GM12878 (cell line): ENCODE results near the gene TBATA. TPM values are rescaled to one million over a fixed set of nuclear protein-coding genes. Genes with fewer than 3 reads are reported as not detected.

Source experiments
- ATAC-seq: fragments of 200-7000 bp; cut with Tn5 transposase; 3 replicates; pipeline ENCODE4 v1.9.1; 2020; ENCODE audit warnings: mild to moderate bottlenecking, moderate library complexity
- BruUV-seq: library from RNA; stranded (reverse); fragments of 400-500 nt; replicated peaks from 2 replicates; lab custom pipeline; 2021; lab: Mats Ljungman, UMichigan
- CTCF ChIA-PET: fragments of 300-600 bp; sonication (Branson Sonifier 250); formaldehyde crosslinking; extraction: SDS; loops from one replicate; lab custom pipeline; 2021; ENCODE audit warnings: inconsistent platforms; lab: Yijun Ruan, JAX
- POLR2A ChIA-PET: fragments of 350-600 bp; formaldehyde crosslinking; extraction: SDS; loops from one replicate; lab custom pipeline; 2021; ENCODE audit warnings: inconsistent platforms; lab: Charles Lee
- RAD21 ChIA-PET: fragments of 300-600 bp; sonication (Branson Sonifier 250); formaldehyde crosslinking; loops from one replicate; lab custom pipeline; 2023; ENCODE audit warnings: antibody characterized with exemption; ENCODE audit not compliant: unreplicated experiment; lab: Charles Lee
- SMC1A ChIA-PET: fragments of 300-600 bp; sonication (Branson Sonifier 250); formaldehyde crosslinking; loops from one replicate; lab custom pipeline; 2023; ENCODE audit not compliant: unreplicated experiment, uncharacterized antibody; lab: Charles Lee
- DNase-seq: peaks from one replicate; pipeline ENCODE4 v3.0.0-alpha.2; 2011; ENCODE audit warnings: low read depth, low spot score
- FAIRE-seq: peaks from 3 replicates; lab custom pipeline; 2011; peaks lifted over from hg19 to GRCh38; lab: Jason Lieb, UNC
- H2AFZ ChIP-seq: 2 replicates; pipeline ENCODE4 v1.6.0; 2011; ENCODE audit warnings: low read depth, low read length, control low read depth; ENCODE audit not compliant: control insufficient read depth
- H3K27ac ChIP-seq: 2 replicates; pipeline ENCODE4 v1.5.1; 2011; ENCODE audit warnings: control low read depth; ENCODE audit not compliant: control insufficient read depth, insufficient read depth
- H3K27me3 ChIP-seq, 2 experiments: replicated peaks in 1 of 2; 2 replicates each; pipeline versions ENCODE4 v1.6.0 to v1.6.1; 2011; ENCODE audit warnings: low read length in 1 of 2; ENCODE audit not compliant: control insufficient read depth in 2 of 2, insufficient read depth in 2 of 2
- H3K36me3 ChIP-seq, 2 experiments: 2 replicates each; pipeline ENCODE4 v1.5.1; 2011; ENCODE audit warnings: low read length in 1 of 2; ENCODE audit not compliant: control insufficient read depth in 2 of 2, insufficient read depth in 2 of 2
- H3K4me1 ChIP-seq: 2 replicates; pipeline ENCODE4 v1.6.1; 2011; ENCODE audit warnings: mild to moderate bottlenecking, low read length, moderate library complexity, mixed read lengths; ENCODE audit not compliant: control insufficient read depth, insufficient read depth
- H3K4me2 ChIP-seq: 2 replicates; pipeline ENCODE4 v1.6.0; 2011; ENCODE audit warnings: control low read depth; ENCODE audit not compliant: control insufficient read depth, insufficient read depth
- H3K4me3 ChIP-seq: fragments of 200-600 bp; sonication (generic); 2 replicates; pipeline ENCODE4 v1.5.1; 2016
- H3K79me2 ChIP-seq: 2 replicates; pipeline ENCODE4 v1.6.0; 2011; ENCODE audit warnings: low read length; ENCODE audit not compliant: control insufficient read depth, insufficient read depth
- H3K9ac ChIP-seq: 2 replicates; pipeline ENCODE4 v1.8.0; 2011; ENCODE audit warnings: low read length, control low read depth, mixed read lengths; ENCODE audit not compliant: control insufficient read depth, insufficient read depth
- H3K9me3 ChIP-seq: replicated peaks from 3 replicates; pipeline ENCODE4 v1.5.1; 2011; ENCODE audit warnings: mild to moderate bottlenecking, low read length; ENCODE audit not compliant: control insufficient read depth, insufficient read depth
- H4K20me1 ChIP-seq: 2 replicates; pipeline ENCODE4 v1.6.0; 2011; ENCODE audit not compliant: control insufficient read depth, insufficient read depth
- CREB1 ChIP-seq: IDR thresholded peaks from 2 replicates; pipeline ENCODE4 v1.6.1; 2012; ENCODE audit warnings: low read depth, mild to moderate bottlenecking, inconsistent platforms
- RAD21 ChIP-seq: IDR thresholded peaks from 2 replicates; pipeline ENCODE4 v1.6.1; 2011; ENCODE audit warnings: mild to moderate bottlenecking, low read depth, low read length, moderate library complexity; ENCODE audit not compliant: insufficient read depth
- SUPT20H ChIP-seq: IDR thresholded peaks from 2 replicates; pipeline ENCODE4 v1.6.1; 2011; ENCODE audit warnings: low read depth, mild to moderate bottlenecking, low read length, moderate library complexity, borderline replicate concordance; ENCODE audit not compliant: control insufficient read depth
- TAF1 ChIP-seq: IDR thresholded peaks from 2 replicates; pipeline ENCODE4 v1.6.1; 2011; ENCODE audit warnings: mild to moderate bottlenecking, low read depth, low read length, borderline replicate concordance
- ZBTB4 ChIP-seq: fragments of 450-650 bp; formaldehyde crosslinking; IDR thresholded peaks from 2 replicates; pipeline ENCODE4 v1.4.0; 2022; ENCODE audit warnings: mild to moderate bottlenecking, moderate library complexity
- WGBS: methylation state at CpG from one replicate; pipeline ENCODE4 v1.1.6; 2016; ENCODE audit warnings: low lambda C conversion rate; ENCODE audit not compliant: insufficient replicate concordance, insufficient coverage; ENCODE audit errors: missing lambda C conversion rate; 5-methylcytosine and 5-hydroxymethylcytosine counted together
- in situ Hi-C: fragments of 300-500 bp; cut with MboI; formaldehyde crosslinking; loops from 9 replicates; pipeline ENCODE4 v1.14.3; 2018; ENCODE audit warnings: mixed read lengths
- intact Hi-C: fragments of 100-400 bp; cut with micrococcal nuclease; formaldehyde crosslinking; loops from one replicate; pipeline ENCODE4 v1.14.2; 2022; ENCODE audit not compliant: unreplicated experiment
- polyA plus RNA-seq, 11 experiments: library from polyadenylated mRNA; depleted of rRNA in 4 of 11; unstranded in 6 of 11; stranded (reverse) in 5 of 11; fragments of >200 nt; fragmentation: Nextera tagmentation in 4 of 11; fragmentation: Illumina TruSeq in 1 of 11; extraction: Ambion mirVana in 4 of 11; extraction: Trizol in 1 of 11; gene quantifications; 1 replicate in 1 of 11; 2 replicates in 10 of 11; pipeline versions ENCODE4 v1.2.1 to v1.2.3, GENCODE V29; 2011 to 2016; ENCODE audit warnings: inconsistent platforms in 2 of 11, missing spikeins in 2 of 11, low read depth in 1 of 11
- total RNA-seq, 4 experiments: library from RNA; depleted of rRNA in 3 of 4; stranded (reverse); fragments of >200 nt in 3 of 4; fragmentation: Illumina TruSeq in 1 of 4; extraction: Trizol in 1 of 4; gene quantifications; 2 replicates each; pipeline versions ENCODE4 v1.2.1 to v1.2.3, GENCODE V29; 2013 to 2021

TBATA gene
- total and polyA plus RNA-seq, 10 of the 15 experiments (the other 5 are each of a cell fraction or from before 2014, with no cell fraction given) = not detected

GRCh38 chr10:70776455-70777005, 8.6 kb downstream of the TBATA start:
- BruUV-seq = no TSS peak
- CTCF ChIA-PET = no interaction called here
- Histone ChIP-seq H3K9ac (no peak overlapping the region), H3K36me3 (no peaks in the 10 kb centered on the region), H4K20me1 (no peaks in the 10 kb centered on the region), H3K4me2 (no peak overlapping the region), H3K27ac (no peak overlapping the region), H3K79me2 (no peaks in the 10 kb centered on the region), H3K4me1 (no peaks in the 10 kb centered on the region), H3K4me3 (no peak overlapping the region), H2AFZ (no peak overlapping the region), H3K27me3 (no peaks in the 10 kb centered on the region; a peak in 1 of 4 replicates), H3K9me3 (no peaks in the 10 kb centered on the region)
- RAD21 ChIA-PET = no interaction called here
- DNase-seq = no peak
- intact Hi-C loops = no loop called here
- SMC1A ChIA-PET = no interaction called here
- WGBS = 18% methylated on average over 11 of the region's 11 CpGs
- ATAC-seq = no peak
- in situ Hi-C loops = no loop called here
- TF ChIP-seq CREB1 (no peak), TAF1 (no peak), SUPT20H (no peak), ZBTB4 (CRISPR knock-in tag) (no peak), RAD21 (no peak)
- TF ChIP-seq, all 136 proteins: peak for 0
- no peak for FAIRE-seq
- POLR2A ChIA-PET = no interaction called here
